GM19468 (cell line): Measurements from ENCODE around the gene ATP13A4.

Experiments
- ATAC-seq: cut with Tn5 transposase; IDR thresholded peaks from one replicate; pipeline ENCODE4 v1.9.1; 2021; ENCODE audit warnings: mild to moderate bottlenecking, moderate library complexity, moderate number of reproducible peaks; ENCODE audit not compliant: unreplicated experiment; ENCODE audit errors: extremely low read depth

Gene ATP13A4

GRCh38 chr3:193554811-193555210 is at the start of gene ATP13A4:
TSS of gene ATP13A4 (minus strand) at chr3:193554895. CDS start at chr3:193554799, 96 bp downstream.
- ATAC-seq, result no peak

GRCh38 chr3:193599393-193599792 is 44.7 kb upstream of the ATP13A4 start:
- no peak for ATAC-seq

GRCh38 chr3:193598202-193598601 is 43.5 kb upstream of the ATP13A4 start:
- ATAC-seq, result no peak

- no peak for ATAC-seq
Observed at GRCh38 chr3:193595939-193596487, 41.3 kb upstream of the ATP13A4 start.

- no peak for ATAC-seq
Observed at GRCh38 chr3:193594946-193595689, 40.4 kb upstream of the ATP13A4 start.

- no peak for ATAC-seq
Observed at GRCh38 chr3:193593668-193594030, 39.0 kb upstream of the ATP13A4 start.

GRCh38 chr3:193592841-193593667 is 38.4 kb upstream of the ATP13A4 start, which contains the start of gene OPA1:
TSS of gene OPA1 (plus strand) at chr3:193593208. CDS start at chr3:193593378, 170 bp downstream.
- peak; percentile 96 for ATAC-seq

GRCh38 chr3:193590088-193590856 is 35.6 kb upstream of the ATP13A4 start:
- ATAC-seq, result no peak

- ATAC-seq, result no peak
Observed at GRCh38 chr3:193589616-193590015, 34.9 kb upstream of the ATP13A4 start.

- ATAC-seq, result no peak
Observed at GRCh38 chr3:193589129-193589528, 34.4 kb upstream of the ATP13A4 start.

GRCh38 chr3:193586526-193586925 is 31.8 kb upstream of the ATP13A4 start:
- ATAC-seq, result no peak

- no peak for ATAC-seq
Observed at GRCh38 chr3:193585530-193585929, 30.8 kb upstream of the ATP13A4 start.

GRCh38 chr3:193574488-193575070 is 19.9 kb upstream of the ATP13A4 start:
- no peak for ATAC-seq

- no peak for ATAC-seq
Observed at GRCh38 chr3:193573403-193574191, 18.9 kb upstream of the ATP13A4 start.

GRCh38 chr3:193572426-193572908 is 17.8 kb upstream of the ATP13A4 start:
- peak; percentile 62 for ATAC-seq

- ATAC-seq, result no peak
Observed at GRCh38 chr3:193569119-193569518, 14.4 kb upstream of the ATP13A4 start.

GRCh38 chr3:193564012-193564411 is 9.3 kb upstream of the ATP13A4 start:
- no peak for ATAC-seq

GRCh38 chr3:193563426-193563825 is 8.7 kb upstream of the ATP13A4 start:
- no peak for ATAC-seq

GRCh38 chr3:193560870-193561269 is 6.2 kb upstream of the ATP13A4 start:
- no peak for ATAC-seq
